HEK293 (cell line): Measurements from ENCODE around the gene HNRNPC.

Experiments
- KLF7 ChIP-seq: fragments of 450-650 bp; formaldehyde crosslinking; IDR thresholded peaks from 2 replicates; pipeline ENCODE4 v1.5.1; 2016; ENCODE audit warnings: missing biosample characterization, missing genetic modification characterization, borderline replicate concordance
- MZF1 ChIP-seq: fragments of 450-650 bp; formaldehyde crosslinking; IDR thresholded peaks from 2 replicates; pipeline ENCODE4 v1.5.1; 2017; ENCODE audit warnings: missing biosample characterization, missing genetic modification characterization, borderline replicate concordance
- REST ChIP-seq: fragments of 450-650 bp; formaldehyde crosslinking; IDR thresholded peaks from 2 replicates; pipeline ENCODE4 v1.5.1; 2016; ENCODE audit warnings: missing biosample characterization, missing genetic modification characterization
- ZNF146 ChIP-seq: fragments of 450-650 bp; formaldehyde crosslinking; IDR thresholded peaks from 2 replicates; pipeline ENCODE4 v1.5.1; 2016; ENCODE audit warnings: missing biosample characterization, missing genetic modification characterization
- ZNF274 ChIP-seq, 2 experiments: fragments of 200-500 bp in 1 of 2; fragments of 450-650 bp in 1 of 2; sonication (Bioruptor generic) in 1 of 2; formaldehyde crosslinking in 1 of 2; IDR thresholded peaks; 2 replicates each; pipeline versions ENCODE4 v1.5.1 to v1.6.1; 2014 to 2016; ENCODE audit warnings: borderline replicate concordance in 1 of 2, inconsistent platforms in 1 of 2, low read length in 1 of 2, missing biosample characterization in 1 of 2, missing genetic modification characterization in 1 of 2

DNA sequence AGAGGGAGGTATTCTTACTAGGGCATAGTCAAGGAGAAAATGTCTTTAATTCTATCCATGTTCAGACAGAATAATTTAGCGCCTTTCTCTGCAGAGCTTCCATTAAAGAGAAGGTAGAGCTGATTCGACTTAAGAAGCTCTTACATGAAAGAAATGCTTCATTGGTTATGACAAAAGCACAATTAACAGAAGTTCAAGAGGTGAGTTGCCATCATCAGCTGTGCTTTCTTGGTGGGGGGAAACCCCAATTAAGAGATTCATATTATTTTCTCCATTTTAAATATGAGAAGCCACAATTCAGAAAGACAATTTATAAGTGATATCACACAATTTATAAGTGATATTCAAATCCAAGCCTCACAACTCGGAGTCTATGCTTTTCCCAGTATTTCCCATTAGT, 38.4 kb upstream of the HNRNPC start:
- TF ChIP-seq REST (tag by site-specific recombination), result no peak
- no peak for TF ChIP-seq ZNF146 (tag by site-specific recombination)
- TF ChIP-seq ZNF274 (IDR thresholded peaks at IDR 0.05; ENCODE audit: low read length), result no peak
- no peak for TF ChIP-seq ZNF274 (tag by site-specific recombination; IDR thresholded peaks at IDR 0.05; ENCODE audit: borderline replicate concordance)
- no peak for TF ChIP-seq KLF7 (tag by site-specific recombination)
- TF ChIP-seq MZF1 (tag by site-specific recombination), result no peak
